Effector memory CD4-positive, alpha-beta T cell (primary cell): ENCODE measurements around the gene PARN.

Experiments
- DNase-seq, 3 donors: peaks; one replicate each; pipeline ENCODE4 v3.0.0-alpha.2; 2020
- H3K27ac ChIP-seq: 2 replicates; pipeline ENCODE4 v1.7.0; 2013; ENCODE audit warnings: mild to moderate bottlenecking, low read length, moderate library complexity; ENCODE audit not compliant: insufficient read depth, poor library complexity, severe bottlenecking
- H3K27me3 ChIP-seq: replicated peaks from 2 replicates; pipeline ENCODE4 v1.7.0; 2013; ENCODE audit warnings: mild to moderate bottlenecking, low read length; ENCODE audit not compliant: insufficient read depth, control insufficient read depth, poor library complexity, severe bottlenecking
- H3K36me3 ChIP-seq: 2 replicates; pipeline ENCODE4 v1.7.0; 2013; ENCODE audit warnings: mild to moderate bottlenecking, low read length, moderate library complexity; ENCODE audit not compliant: control insufficient read depth, insufficient read depth
- H3K4me1 ChIP-seq: 2 replicates; pipeline ENCODE4 v1.7.0; 2013; ENCODE audit warnings: low read length, mild to moderate bottlenecking; ENCODE audit not compliant: control insufficient read depth, insufficient read depth, poor library complexity, severe bottlenecking
- H3K4me3 ChIP-seq: 2 replicates; pipeline ENCODE4 v1.7.0; 2013; ENCODE audit warnings: low read length, low read depth, mild to moderate bottlenecking; ENCODE audit not compliant: insufficient read depth, poor library complexity, severe bottlenecking
- H3K9me3 ChIP-seq: 2 replicates; pipeline ENCODE4 v1.7.0; 2013; ENCODE audit warnings: mild to moderate bottlenecking, low read length, moderate library complexity; ENCODE audit not compliant: control insufficient read depth

The PARN gene

DNA sequence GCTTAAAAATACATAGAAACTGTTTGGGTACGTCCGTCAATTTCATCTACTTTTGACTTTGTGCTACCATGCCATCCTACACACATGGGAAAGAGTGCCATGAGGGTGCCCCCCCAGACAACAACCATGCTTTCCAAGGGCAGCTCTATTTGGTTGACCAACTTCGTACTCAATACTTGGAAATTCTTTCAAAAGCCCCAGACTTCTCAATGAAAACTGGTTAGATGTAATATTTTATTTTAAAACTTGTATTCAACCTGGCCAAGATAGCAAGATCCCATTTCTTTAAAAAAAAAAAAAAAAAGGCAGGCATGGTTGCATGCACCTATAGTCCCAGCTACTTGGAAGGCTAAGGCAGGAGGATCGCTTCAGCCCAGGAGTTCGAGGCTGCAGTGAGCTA, 98.4 kb downstream of the PARN start:
- Histone ChIP-seq H3K9me3 (no peaks in the 10 kb centered on the region), H3K36me3 (no peaks in the 10 kb centered on the region), H3K27ac (no peak overlapping the region), H3K27me3 (no peaks in the 10 kb centered on the region), H3K4me3 (no peak overlapping the region), H3K4me1 (no peaks in the 10 kb centered on the region)
- no peak for DNase-seq

DNA sequence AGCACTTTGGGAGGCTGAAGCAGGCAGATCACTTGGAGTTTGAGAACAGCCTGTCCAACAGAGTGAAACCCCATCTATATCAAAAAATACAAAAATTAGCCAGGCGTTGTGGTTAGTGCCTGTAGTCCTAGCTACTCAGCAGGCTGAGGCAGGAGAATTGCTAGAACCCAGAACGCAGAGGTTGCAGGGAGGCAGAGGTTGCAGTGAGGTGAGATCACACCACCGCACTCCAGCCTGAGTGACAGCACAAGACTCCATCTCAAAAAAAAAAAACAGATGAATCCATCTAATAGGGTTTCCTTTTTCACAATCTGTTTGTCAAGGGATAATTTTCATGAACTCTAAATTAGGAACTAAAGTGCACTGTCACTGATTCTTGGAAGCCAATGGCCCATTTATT, 99.0 kb downstream of the PARN start:
- H3K9me3 ChIP-seq: no peaks in the 10 kb centered on the region
- H3K36me3 ChIP-seq: no peaks in the 10 kb centered on the region
- no peaks in the 10 kb centered on the region for H3K4me1 ChIP-seq
- H3K4me3 ChIP-seq: no peak overlapping the region
- no peak for DNase-seq
- no peaks in the 10 kb centered on the region for H3K27me3 ChIP-seq
- no peak overlapping the region for H3K27ac ChIP-seq

DNA sequence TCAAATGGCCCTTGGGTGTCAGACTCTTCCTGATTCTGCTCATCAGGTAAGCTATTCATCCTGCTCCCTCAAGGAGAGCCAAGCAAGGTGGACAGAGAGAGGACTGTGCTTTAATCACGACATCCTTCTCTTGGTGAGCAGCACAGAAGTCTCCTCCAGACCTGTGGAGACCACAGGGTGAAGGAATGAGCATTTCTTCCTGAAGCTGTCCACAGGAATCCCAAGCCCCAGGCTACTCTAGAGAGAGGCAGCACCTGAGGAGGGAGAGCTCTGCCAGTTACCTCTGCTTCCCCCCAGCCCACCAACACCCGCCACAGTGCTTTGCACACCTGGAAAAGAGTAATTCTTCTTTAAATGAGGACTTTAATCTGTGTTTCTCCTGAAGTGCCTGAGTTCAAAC, 100.0 kb downstream of the PARN start:
- no peaks in the 10 kb centered on the region for H3K4me1 ChIP-seq
- no peak overlapping the region for H3K27ac ChIP-seq
- no peaks in the 10 kb centered on the region for H3K36me3 ChIP-seq
- no peak for DNase-seq
- H3K9me3 ChIP-seq: no peaks in the 10 kb centered on the region
- no peaks in the 10 kb centered on the region for H3K27me3 ChIP-seq
- H3K4me3 ChIP-seq: no peak overlapping the region

DNA sequence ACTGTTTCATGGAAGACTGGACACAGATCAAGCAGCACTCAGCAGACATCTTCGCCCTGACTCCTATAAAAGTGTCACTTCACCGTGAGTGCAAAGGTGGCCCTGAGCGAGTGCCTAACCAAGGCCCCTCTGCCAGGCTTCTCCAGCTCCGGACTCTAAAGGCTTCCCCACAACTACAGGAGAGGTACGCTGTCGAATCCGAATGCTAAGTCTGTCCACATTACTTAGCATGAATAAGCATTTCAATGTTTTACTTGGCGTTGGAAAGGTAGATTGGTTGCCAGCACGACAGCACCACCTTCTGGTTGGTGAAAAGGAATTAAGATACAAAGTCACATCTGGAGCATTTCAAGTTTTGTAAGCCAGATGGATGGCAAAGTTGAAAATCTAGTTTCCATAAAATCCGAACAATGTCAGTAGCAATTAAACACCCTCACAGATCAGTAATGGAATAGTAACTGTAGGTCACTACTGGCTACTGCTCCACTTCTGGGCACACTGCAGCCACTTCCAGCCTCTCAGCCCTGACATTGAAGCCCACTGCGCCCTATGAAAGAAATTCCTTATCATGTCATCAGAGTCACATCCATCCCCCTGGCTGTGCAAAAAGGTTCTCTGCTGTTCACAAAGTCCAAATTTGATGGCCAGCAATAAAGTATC, 100.9 kb downstream of the PARN start:
- DNase-seq: peak in 1 of 3 donors; percentile 13
- Histone ChIP-seq H3K4me1 (no peaks in the 10 kb centered on the region), H3K27me3 (no peaks in the 10 kb centered on the region), H3K9me3 (no peaks in the 10 kb centered on the region), H3K36me3 (no peaks in the 10 kb centered on the region), H3K27ac (no peak overlapping the region), H3K4me3 (no peak overlapping the region)

DNA sequence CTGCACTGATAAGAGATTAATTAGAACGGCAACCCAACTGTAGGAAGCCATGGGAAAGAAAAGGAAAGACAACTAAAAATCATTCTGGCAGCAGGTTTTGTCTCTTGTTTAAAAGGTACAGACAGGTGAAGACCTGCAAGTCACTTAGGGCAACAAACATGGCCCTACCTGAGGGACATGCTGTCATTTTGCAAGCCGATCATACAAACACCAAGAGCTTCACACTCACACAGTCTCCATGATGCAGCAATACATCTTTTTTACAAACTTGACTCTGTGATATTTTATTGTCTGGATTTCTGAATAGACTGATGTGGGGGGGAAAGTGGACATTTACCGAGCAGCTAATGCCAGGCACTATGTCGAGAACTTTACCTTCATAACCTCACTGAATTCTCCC, 101.8 kb downstream of the PARN start:
- DNase-seq: no peak
- Histone ChIP-seq H3K4me1 (no peaks in the 10 kb centered on the region), H3K36me3 (no peaks in the 10 kb centered on the region), H3K27ac (no peak overlapping the region), H3K27me3 (no peaks in the 10 kb centered on the region), H3K4me3 (no peak overlapping the region), H3K9me3 (no peaks in the 10 kb centered on the region)

DNA sequence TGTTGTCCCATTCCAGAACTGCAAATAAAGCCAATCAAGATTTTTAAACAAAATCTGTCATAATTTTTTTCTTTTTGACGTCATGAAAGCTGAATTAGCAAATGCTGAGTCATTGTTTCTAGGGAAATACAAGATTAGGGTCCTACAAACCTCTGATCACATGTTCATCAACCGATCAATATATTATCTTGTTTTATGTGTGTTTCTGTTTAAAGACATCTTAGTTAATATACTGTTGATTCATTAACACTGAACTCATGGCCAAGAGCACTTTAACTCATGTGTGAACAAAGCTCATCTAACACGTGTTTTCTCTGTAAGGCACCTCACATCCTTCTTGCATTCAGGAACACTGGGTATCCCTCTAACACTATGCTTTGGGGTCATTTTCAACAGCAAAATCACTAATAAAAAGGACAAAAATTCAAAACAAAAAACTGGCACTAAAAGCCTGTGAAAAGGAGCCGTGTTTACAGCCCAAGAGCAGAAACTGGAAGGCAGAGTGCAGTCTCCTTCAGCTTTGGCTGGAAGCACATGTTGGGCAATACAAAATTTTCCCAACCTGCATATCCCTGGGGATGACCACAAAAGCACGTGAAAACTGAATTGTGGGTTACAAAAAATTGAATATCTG, 102.5 kb downstream of the PARN start:
- H3K27ac ChIP-seq: no peak overlapping the region
- no peaks in the 10 kb centered on the region for H3K4me1 ChIP-seq
- DNase-seq: no peak
- no peaks in the 10 kb centered on the region for H3K36me3 ChIP-seq
- H3K27me3 ChIP-seq: no peaks in the 10 kb centered on the region
- no peak overlapping the region for H3K4me3 ChIP-seq
- H3K9me3 ChIP-seq: no peaks in the 10 kb centered on the region

DNA sequence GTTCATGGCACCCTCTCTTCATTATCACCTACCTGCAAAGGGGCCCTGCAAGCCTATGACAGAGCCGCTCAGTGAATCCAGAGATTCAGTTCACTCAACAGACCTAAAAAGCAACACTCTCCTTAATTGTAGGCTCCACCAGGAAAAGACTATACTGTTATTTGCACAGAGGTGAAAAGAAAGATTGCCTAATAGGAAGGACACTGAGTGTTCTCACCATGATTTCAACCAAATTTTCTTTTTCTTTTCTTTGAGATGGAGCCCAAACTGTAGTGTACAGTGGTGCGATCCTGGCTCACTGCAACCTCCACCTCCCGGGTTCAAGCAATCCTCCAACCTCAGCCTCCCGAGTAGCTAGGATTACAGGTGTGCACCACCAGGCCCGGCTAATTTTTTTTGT, 104.5 kb downstream of the PARN start:
- DNase-seq: no peak
- Histone ChIP-seq H3K27ac (no peak overlapping the region), H3K27me3 (no peaks in the 10 kb centered on the region), H3K4me1 (no peaks in the 10 kb centered on the region), H3K36me3 (no peaks in the 10 kb centered on the region), H3K4me3 (no peak overlapping the region), H3K9me3 (no peaks in the 10 kb centered on the region)

DNA sequence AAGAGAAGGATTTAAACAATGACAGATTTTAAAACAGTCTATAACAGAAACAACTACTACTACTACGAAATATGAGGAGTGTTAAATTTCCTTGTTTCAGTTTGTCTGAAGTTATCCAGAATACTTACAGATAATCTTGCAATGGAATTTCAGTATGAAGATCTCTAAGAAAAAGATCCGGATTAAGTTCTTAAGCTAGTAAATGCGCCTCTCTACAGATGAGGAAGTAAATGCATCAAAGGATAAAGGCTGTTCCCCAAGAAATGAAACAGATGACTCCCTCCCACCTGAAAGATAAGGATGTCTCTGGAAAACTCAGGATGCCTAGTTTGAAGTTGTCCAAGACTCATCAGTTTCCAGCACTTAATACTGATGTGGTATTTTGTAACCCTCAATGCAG, 105.1 kb downstream of the PARN start:
- H3K4me3 ChIP-seq: no peak overlapping the region
- H3K27me3 ChIP-seq: no peaks in the 10 kb centered on the region
- no peaks in the 10 kb centered on the region for H3K9me3 ChIP-seq
- no peak overlapping the region for H3K27ac ChIP-seq
- no peaks in the 10 kb centered on the region for H3K4me1 ChIP-seq
- no peaks in the 10 kb centered on the region for H3K36me3 ChIP-seq
- DNase-seq: no peak

DNA sequence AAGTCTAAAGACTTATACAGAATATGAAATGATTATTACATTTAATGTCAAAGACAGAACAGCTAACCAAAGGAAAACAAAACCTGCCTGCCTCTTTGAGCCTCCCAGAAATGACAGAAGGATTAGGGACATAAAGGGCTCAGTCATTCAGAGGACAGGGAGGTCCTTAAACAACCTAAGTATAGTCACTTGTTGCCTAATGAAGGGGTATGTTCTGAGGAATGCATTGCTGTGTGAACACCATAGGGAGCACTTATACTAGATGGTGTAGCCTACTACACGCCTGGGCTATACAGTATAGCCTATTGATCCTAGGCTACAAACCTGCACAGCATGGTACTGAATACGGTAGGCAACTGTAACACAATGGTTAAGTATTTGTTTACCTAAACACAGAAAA, 106.4 kb downstream of the PARN start:
- no peaks in the 10 kb centered on the region for H3K9me3 ChIP-seq
- DNase-seq: no peak
- no peaks in the 10 kb centered on the region for H3K4me1 ChIP-seq
- no peaks in the 10 kb centered on the region for H3K27me3 ChIP-seq
- no peak overlapping the region for H3K27ac ChIP-seq
- no peaks in the 10 kb centered on the region for H3K36me3 ChIP-seq
- H3K4me3 ChIP-seq: no peak overlapping the region

DNA sequence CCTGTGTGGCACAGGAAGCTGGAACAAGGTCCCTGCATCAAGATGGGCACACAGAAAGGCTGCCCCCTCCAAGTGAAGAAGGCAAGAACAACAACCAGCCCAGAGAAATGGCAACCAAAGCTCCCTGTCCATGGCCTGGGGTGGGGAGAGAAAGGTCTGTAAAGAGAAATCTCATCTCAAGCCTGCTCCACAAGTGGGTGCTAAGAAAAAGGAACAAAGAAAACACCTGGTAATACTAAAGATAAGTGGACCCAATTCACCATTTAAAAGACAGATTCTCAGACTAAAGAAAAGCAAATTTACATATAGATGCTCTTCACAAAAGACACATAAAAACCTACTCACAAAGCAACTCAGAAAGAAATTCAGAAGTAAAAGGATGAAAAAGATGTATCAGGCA, 107.4 kb downstream of the PARN start:
- no peaks in the 10 kb centered on the region for H3K9me3 ChIP-seq
- no peak overlapping the region for H3K27ac ChIP-seq
- no peak for DNase-seq
- H3K4me3 ChIP-seq: no peak overlapping the region
- H3K27me3 ChIP-seq: no peaks in the 10 kb centered on the region
- no peaks in the 10 kb centered on the region for H3K4me1 ChIP-seq
- no peaks in the 10 kb centered on the region for H3K36me3 ChIP-seq
